Osteoblast (primary cell): ENCODE data around the gene RAD51B. TPM values are rescaled to one million over a fixed set of nuclear protein-coding genes. Genes with fewer than 3 reads are reported as not detected.

Experiments
- DNase-seq: peaks from one replicate; pipeline ENCODE4 v3.0.0; 2011; ENCODE audit warnings: low spot score, mixed read lengths; ENCODE audit not compliant: insufficient read length; ENCODE audit errors: missing footprints
- H2AFZ ChIP-seq: 2 replicates; pipeline ENCODE4 v1.6.0; 2011; ENCODE audit warnings: mild to moderate bottlenecking, low read length
- H3K27ac ChIP-seq: 2 replicates; pipeline ENCODE4 v1.5.1; 2011; ENCODE audit warnings: mild to moderate bottlenecking, low read depth, low read length, moderate library complexity
- H3K27me3 ChIP-seq: 2 replicates; pipeline ENCODE4 v1.6.0; 2012; ENCODE audit warnings: mild to moderate bottlenecking, control low read depth, inconsistent platforms, low read length, moderate library complexity; ENCODE audit not compliant: insufficient read depth
- H3K36me3 ChIP-seq: 2 replicates; pipeline ENCODE4 v1.5.1; 2011; ENCODE audit warnings: mild to moderate bottlenecking, low read length, control low read depth, moderate library complexity; ENCODE audit not compliant: insufficient read depth
- H3K4me1 ChIP-seq: 2 replicates; pipeline ENCODE4 v1.5.1; 2011; ENCODE audit warnings: mild to moderate bottlenecking, low read length, control low read depth, moderate library complexity; ENCODE audit not compliant: insufficient read depth
- H3K4me2 ChIP-seq: 2 replicates; pipeline ENCODE4 v1.6.0; 2011; ENCODE audit warnings: mild to moderate bottlenecking, low read length; ENCODE audit not compliant: insufficient read depth
- H3K4me3 ChIP-seq: fragments of 200-600 bp; sonication (generic); 3 replicates; pipeline ENCODE4 v1.5.1; 2012; ENCODE audit warnings: mild to moderate bottlenecking, low read length, inconsistent platforms; ENCODE audit not compliant: insufficient read depth
- H3K79me2 ChIP-seq: 2 replicates; pipeline ENCODE4 v1.6.0; 2012; ENCODE audit warnings: mild to moderate bottlenecking, low read length, control low read depth, inconsistent platforms; ENCODE audit not compliant: insufficient read depth
- H3K9me3 ChIP-seq: 2 replicates; pipeline ENCODE4 v1.5.1; 2011; ENCODE audit warnings: low read depth, low read length, control low read depth
- H4K20me1 ChIP-seq: 2 replicates; pipeline ENCODE4 v1.6.0; 2012; ENCODE audit warnings: mild to moderate bottlenecking, low read length, control low read depth; ENCODE audit not compliant: insufficient read depth
- CTCF ChIP-seq: IDR thresholded peaks from 2 replicates; pipeline ENCODE4 v1.5.1; 2011; ENCODE audit warnings: mild to moderate bottlenecking, low read depth, low read length, moderate library complexity; ENCODE audit errors: extremely low read depth
- total RNA-seq: library from RNA; depleted of rRNA; stranded (reverse); fragments of >200 nt; gene quantifications from 2 replicates; pipeline ENCODE4 v1.2.3, GENCODE V29; 2012

RAD51B gene
- total RNA-seq, 1 donor, result 13.8 TPM

GRCh38 chr14:67927244-67927643 is 107.7 kb downstream of the RAD51B start:
- H2AFZ ChIP-seq, result no peak overlapping the region
- no peak for TF ChIP-seq CTCF
- no peaks in the 10 kb centered on the region for H3K27me3 ChIP-seq
- no peak for DNase-seq
- H3K4me1 ChIP-seq, result no peaks in the 10 kb centered on the region
- no peaks in the 10 kb centered on the region for H3K9me3 ChIP-seq
- no peak overlapping the region for H3K4me2 ChIP-seq
- H4K20me1 ChIP-seq, result no peaks in the 10 kb centered on the region
- no peaks in the 10 kb centered on the region for H3K36me3 ChIP-seq
- H3K79me2 ChIP-seq, result no peaks in the 10 kb centered on the region
- no peak overlapping the region for H3K4me3 ChIP-seq
- H3K27ac ChIP-seq, result no peak overlapping the region

DNA sequence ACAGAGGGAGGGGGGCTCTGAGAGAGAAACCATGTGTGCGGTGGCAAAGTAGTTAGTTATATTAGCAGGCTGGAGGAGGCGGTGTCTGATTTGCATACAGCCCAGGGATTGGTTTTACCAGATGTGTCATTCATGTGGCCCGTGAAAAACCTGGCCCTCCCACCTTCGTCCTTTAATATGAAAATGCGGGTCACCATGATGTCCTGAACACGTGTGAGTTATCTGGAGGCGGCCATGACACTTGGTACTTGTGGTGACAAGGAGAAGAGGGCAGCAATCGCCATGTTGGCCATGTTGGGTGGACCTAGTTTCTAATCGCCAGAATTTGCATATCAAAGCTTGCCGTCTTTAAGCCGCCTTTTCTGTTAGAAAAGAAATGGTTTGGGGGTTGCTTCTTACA is 108.8 kb downstream of the RAD51B start:
- Histone ChIP-seq H3K9me3 (no peaks in the 10 kb centered on the region), H4K20me1 (no peaks in the 10 kb centered on the region), H3K4me1 (no peaks in the 10 kb centered on the region), H3K27me3 (no peaks in the 10 kb centered on the region), H2AFZ (no peak overlapping the region), H3K4me3 (no peak overlapping the region), H3K36me3 (no peaks in the 10 kb centered on the region), H3K4me2 (no peak overlapping the region), H3K79me2 (no peaks in the 10 kb centered on the region), H3K27ac (no peak overlapping the region)
- TF ChIP-seq CTCF, result no peak
- DNase-seq, result no peak

DNA sequence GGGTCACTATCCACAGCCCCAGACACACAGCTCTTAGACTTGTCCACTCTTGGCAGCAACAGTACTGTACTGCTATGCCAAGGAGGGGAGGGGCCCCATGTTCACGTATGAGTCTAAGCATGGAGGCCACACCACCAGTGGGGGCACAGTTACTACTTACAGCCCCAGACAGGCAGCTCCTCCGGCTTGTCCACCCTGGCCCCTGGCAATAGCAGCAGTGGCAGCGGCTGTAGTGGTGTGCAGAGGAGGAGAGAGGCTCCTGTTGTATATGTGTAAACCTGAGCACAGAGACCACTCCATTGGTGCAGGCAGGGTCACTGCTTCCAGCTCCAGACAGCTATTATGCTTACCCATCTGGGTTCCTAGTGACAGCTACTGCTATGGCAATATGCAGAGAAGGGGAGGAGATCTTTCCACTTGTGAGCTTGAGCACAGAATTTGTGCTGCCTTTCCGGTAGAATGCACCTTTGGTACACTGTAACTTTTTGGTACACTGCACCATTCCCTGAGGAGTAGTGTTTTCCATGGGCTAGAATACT is 113.2 kb downstream of the RAD51B start:
- H3K4me1 ChIP-seq, result no peaks in the 10 kb centered on the region
- no peak for DNase-seq
- H3K4me2 ChIP-seq, result no peak overlapping the region
- no peaks in the 10 kb centered on the region for H3K9me3 ChIP-seq
- no peak overlapping the region for H3K27ac ChIP-seq
- TF ChIP-seq CTCF, result no peak
- no peaks in the 10 kb centered on the region for H3K79me2 ChIP-seq
- H2AFZ ChIP-seq, result no peak overlapping the region
- H3K4me3 ChIP-seq, result no peak overlapping the region
- no peaks in the 10 kb centered on the region for H4K20me1 ChIP-seq
- H3K27me3 ChIP-seq, result no peaks in the 10 kb centered on the region
- H3K36me3 ChIP-seq, result no peaks in the 10 kb centered on the region

GRCh38 chr14:67933266-67933665 is 113.7 kb downstream of the RAD51B start:
- Histone ChIP-seq H4K20me1 (no peaks in the 10 kb centered on the region), H3K27ac (no peak overlapping the region), H3K79me2 (no peaks in the 10 kb centered on the region), H3K9me3 (no peaks in the 10 kb centered on the region), H3K27me3 (no peaks in the 10 kb centered on the region), H3K4me2 (no peak overlapping the region), H3K4me3 (no peak overlapping the region), H2AFZ (no peak overlapping the region), H3K4me1 (no peaks in the 10 kb centered on the region), H3K36me3 (no peaks in the 10 kb centered on the region)
- no peak for TF ChIP-seq CTCF
- DNase-seq, result peak; percentile 53
